K562 (cell line): ENCODE measurements around the gene TRIP12.

Experiments
- CBX8 ChIP-seq: fragments of 200-600 bp; sonication (generic); IDR thresholded peaks from 2 replicates; pipeline ENCODE4 v1.6.1; 2012; ENCODE audit warnings: borderline replicate concordance, mixed run types, low read depth, mild to moderate bottlenecking, moderate library complexity, mixed read lengths, low read length, control low read depth, inconsistent platforms; ENCODE audit not compliant: poor library complexity, severe bottlenecking; ENCODE audit errors: extremely low read depth
- CTCF ChIP-seq, 3 experiments: IDR thresholded peaks in 2 of 3; conservative IDR thresholded peaks in 1 of 3; 2 replicates each; pipeline ENCODE4 v1.5.1; 2011 to 2012; ENCODE audit warnings: low read length in 3 of 3, mild to moderate bottlenecking in 3 of 3, control low read depth in 2 of 3, improper control_type of control experiment in 1 of 3, inconsistent platforms in 1 of 3, low read depth in 1 of 3, mixed read lengths in 1 of 3, moderate library complexity in 1 of 3; ENCODE audit not compliant: insufficient read depth in 2 of 3
- GABPA ChIP-seq: fragments of 200-800 bp; sonication (Bioruptor generic); conservative IDR thresholded peaks from 2 replicates; pipeline ENCODE4 v1.6.1; 2016; ENCODE audit warnings: low read depth, missing genetic modification characterization, missing compliant biosample characterization
- LCOR ChIP-seq: sonication (generic); formaldehyde crosslinking; IDR thresholded peaks from 2 replicates; pipeline ENCODE4 v1.8.0; 2022; ENCODE audit warnings: mild to moderate bottlenecking, missing genetic modification reagents
- MYBL2 ChIP-seq, 2 experiments: fragments of 450-650 bp in 1 of 2; sonication (generic) in 1 of 2; formaldehyde crosslinking in 1 of 2; IDR thresholded peaks; 2 replicates each; pipeline versions ENCODE4 v1.6.1 to v1.8.1; 2017 to 2022; ENCODE audit warnings: borderline replicate concordance in 1 of 2, inconsistent platforms in 1 of 2, low read depth in 1 of 2, mild to moderate bottlenecking in 1 of 2, missing genetic modification reagents in 1 of 2, moderate library complexity in 1 of 2
- NCOR1 ChIP-seq: fragments of 450-650 bp; IDR thresholded peaks from 2 replicates; pipeline ENCODE4 v1.6.1; 2016; ENCODE audit warnings: mild to moderate bottlenecking, moderate library complexity
- PRPF4 ChIP-seq: fragments of 200-400 bp; formaldehyde crosslinking; IDR thresholded peaks from one replicate; pipeline ENCODE4 v1.6.1; 2017; ENCODE audit warnings: low read length, low read depth, mild to moderate bottlenecking; ENCODE audit not compliant: insufficient read depth, poor library complexity, severe bottlenecking
- SMC3 ChIP-seq: conservative IDR thresholded peaks from 2 replicates; pipeline ENCODE4 v1.6.1; 2011; ENCODE audit warnings: low read depth, low read length, improper control_type of control experiment; ENCODE audit not compliant: insufficient read depth
- YY1 ChIP-seq, 3 experiments: IDR thresholded peaks; 2 replicates each; pipeline ENCODE4 v1.6.1; 2011; ENCODE audit warnings: low read length in 2 of 3, mild to moderate bottlenecking in 2 of 3, moderate library complexity in 2 of 3, borderline replicate concordance in 1 of 3, control low read depth in 1 of 3, low read depth in 1 of 3; ENCODE audit not compliant: insufficient read depth in 3 of 3, insufficient replicate concordance in 2 of 3, control insufficient read depth in 1 of 3, insufficient read length in 1 of 3; ENCODE audit errors: extremely low read depth in 1 of 3
- ZNF232 ChIP-seq: sonication (generic); formaldehyde crosslinking; IDR thresholded peaks from 2 replicates; pipeline ENCODE4 v1.8.0; 2022; ENCODE audit warnings: mild to moderate bottlenecking, missing genetic modification reagents
- ZNF507 ChIP-seq: conservative IDR thresholded peaks from 2 replicates; pipeline ENCODE4 v1.6.1; 2017; ENCODE audit warnings: missing genetic modification characterization, missing compliant biosample characterization
- TF ChIP-seq, protein P1 (sequence below): fragments of 450-650 bp; formaldehyde crosslinking; IDR thresholded peaks from 2 replicates; pipeline ENCODE4 v1.4.0; 2022; ENCODE audit warnings: missing genetic modification characterization

DNA sequence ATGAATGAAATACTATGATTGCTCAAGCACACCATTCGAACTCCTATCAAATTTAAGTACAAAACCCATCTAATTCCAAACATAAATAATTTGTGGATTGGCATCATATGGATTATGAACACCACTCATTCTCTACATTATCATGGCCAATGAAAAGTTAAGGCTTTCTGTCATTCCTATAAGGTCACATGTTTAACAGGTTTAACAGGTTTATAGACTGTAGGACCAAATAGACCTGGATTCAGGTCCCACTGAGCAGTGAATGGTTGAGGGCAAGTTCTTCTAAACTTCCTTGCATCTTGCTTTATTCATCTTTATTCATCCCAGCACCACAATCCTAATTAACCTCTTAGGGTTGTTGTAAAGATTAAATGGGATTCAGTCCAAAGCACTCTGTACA is 33.9 kb upstream of the TRIP12 start:
- no peak for TF ChIP-seq LCOR (CRISPR knock-in tag)
- no peak for TF ChIP-seq YY1 (IDR thresholded peaks at IDR 0.05; ENCODE audit: borderline replicate concordance in 1 of 3, control insufficient read depth in 1 of 3, extremely low read depth in 1 of 3, insufficient read depth in 3 of 3, insufficient read length in 1 of 3, insufficient replicate concordance in 2 of 3, low read depth in 1 of 3, low read length in 2 of 3)
- TF ChIP-seq, protein P1, sequence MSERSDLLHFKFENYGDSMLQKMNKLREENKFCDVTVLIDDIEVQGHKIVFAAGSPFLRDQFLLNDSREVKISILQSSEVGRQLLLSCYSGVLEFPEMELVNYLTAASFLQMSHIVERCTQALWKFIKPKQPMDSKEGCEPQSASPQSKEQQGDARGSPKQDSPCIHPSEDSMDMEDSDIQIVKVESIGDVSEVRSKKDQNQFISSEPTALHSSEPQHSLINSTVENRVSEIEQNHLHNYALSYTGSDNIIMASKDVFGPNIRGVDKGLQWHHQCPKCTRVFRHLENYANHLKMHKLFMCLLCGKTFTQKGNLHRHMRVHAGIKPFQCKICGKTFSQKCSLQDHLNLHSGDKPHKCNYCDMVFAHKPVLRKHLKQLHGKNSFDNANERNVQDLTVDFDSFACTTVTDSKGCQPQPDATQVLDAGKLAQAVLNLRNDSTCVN (CRISPR knock-in tag): no peak
- no peak for TF ChIP-seq ZNF507
- no peak for TF ChIP-seq CBX8
- TF ChIP-seq NCOR1: no peak
- TF ChIP-seq PRPF4: no peak
- TF ChIP-seq ZNF232 (CRISPR knock-in tag): no peak
- TF ChIP-seq GABPA (tag): no peak
- TF ChIP-seq CTCF (IDR thresholded peaks at IDR 0.05 in 2 of 3, conservative IDR thresholded peaks at IDR 0.05 in 1 of 3; ENCODE audit: insufficient read depth in 2 of 3, low read depth in 1 of 3, low read length in 3 of 3): no peak
- no peak for TF ChIP-seq SMC3
- TF ChIP-seq MYBL2 (IDR thresholded peaks at IDR 0.05; ENCODE audit: low read depth): no peak
- no peak for TF ChIP-seq MYBL2 (CRISPR knock-in tag; IDR thresholded peaks at IDR 0.05; ENCODE audit: borderline replicate concordance)
